WTC11 (cell line): ENCODE results near the gene RPH3AL. TPM values are rescaled to one million over a fixed set of nuclear protein-coding genes. Genes with fewer than 3 reads are reported as not detected.

ENCODE experiments used
- ATAC-seq: fragments of 200-7000 bp; cut with Tn5 transposase; 2 replicates; pipeline ENCODE4 v1.10.0; 2021; ENCODE audit warnings: mild to moderate bottlenecking, moderate library complexity
- CTCF ChIA-PET: fragments of 300-600 bp; sonication (Branson Sonifier 250); formaldehyde crosslinking; loops from one replicate; lab custom pipeline; 2021; ENCODE audit warnings: antibody characterized with exemption; lab: Charles Lee
- POLR2A ChIA-PET: fragments of 350-600 bp; sonication (Branson Sonifier 250); formaldehyde crosslinking; loops from one replicate; lab custom pipeline; 2021; ENCODE audit warnings: antibody characterized with exemption; lab: Charles Lee
- DNase-seq: peaks from one replicate; pipeline ENCODE4 v3.0.0; 2021; ENCODE audit warnings: low spot score
- H3K27ac Mint-ChIP-seq: 2 replicates; pipeline ENCODE4 v1.8.0; 2021; ENCODE audit warnings: mixed read lengths
- H3K27me3 Mint-ChIP-seq: 2 replicates; pipeline ENCODE4 v1.8.0; 2021; ENCODE audit warnings: low read depth, mild to moderate bottlenecking, moderate library complexity, mixed read lengths
- H3K36me3 Mint-ChIP-seq: 2 replicates; pipeline ENCODE4 v1.8.0; 2021; ENCODE audit warnings: mixed read lengths
- H3K4me1 Mint-ChIP-seq: 2 replicates; pipeline ENCODE4 v1.8.0; 2022; ENCODE audit warnings: mixed read lengths
- H3K4me3 Mint-ChIP-seq: 2 replicates; pipeline ENCODE4 v1.8.0; 2021; ENCODE audit warnings: mild to moderate bottlenecking, moderate library complexity, mixed read lengths
- H3K9me3 Mint-ChIP-seq: 2 replicates; pipeline ENCODE4 v1.8.0; 2021; ENCODE audit warnings: mixed read lengths
- E2F5 ChIP-seq: sonication (generic); formaldehyde crosslinking; IDR thresholded peaks from 2 replicates; pipeline ENCODE4 v1.8.1; 2022; ENCODE audit warnings: mild to moderate bottlenecking, moderate library complexity, missing genetic modification reagents
- ELF4 ChIP-seq: sonication (generic); formaldehyde crosslinking; IDR thresholded peaks from 2 replicates; pipeline ENCODE4 v1.8.1; 2022; ENCODE audit warnings: low read depth, mild to moderate bottlenecking, moderate library complexity, missing genetic modification reagents
- FOXK1 ChIP-seq: sonication (generic); formaldehyde crosslinking; IDR thresholded peaks from 2 replicates; pipeline ENCODE4 v1.8.0; 2022; ENCODE audit warnings: mild to moderate bottlenecking, moderate library complexity, missing genetic modification reagents
- FOXP1 ChIP-seq: sonication (generic); formaldehyde crosslinking; IDR thresholded peaks from 2 replicates; pipeline ENCODE4 v1.8.0; 2022; ENCODE audit warnings: missing genetic modification reagents, mild to moderate bottlenecking, moderate library complexity, borderline replicate concordance
- GRHL2 ChIP-seq: fragments of 250-450 bp; sonication (Bioruptor Pico); IDR thresholded peaks from 2 replicates; pipeline ENCODE4 v1.8.0; 2022; ENCODE audit warnings: mild to moderate bottlenecking, moderate library complexity; ENCODE audit not compliant: insufficient replicate concordance, severe bottlenecking
- GTF2I ChIP-seq: fragments of 250-450 bp; sonication (Bioruptor Pico); conservative IDR thresholded peaks from 2 replicates; pipeline ENCODE4 v1.4.0; 2021; ENCODE audit warnings: mild to moderate bottlenecking
- MXD4 ChIP-seq: fragments of 250-450 bp; sonication (Bioruptor Pico); IDR thresholded peaks from 2 replicates; pipeline ENCODE4 v1.8.0; 2021; ENCODE audit warnings: mild to moderate bottlenecking, moderate library complexity, borderline replicate concordance
- RORB ChIP-seq: fragments of 250-450 bp; sonication (Bioruptor Pico); IDR thresholded peaks from 2 replicates; pipeline ENCODE4 v1.9.0; 2021; ENCODE audit warnings: mild to moderate bottlenecking
- SMAD3 ChIP-seq: sonication (generic); formaldehyde crosslinking; IDR thresholded peaks from 2 replicates; pipeline ENCODE4 v1.8.0; 2022; ENCODE audit warnings: missing genetic modification reagents, mild to moderate bottlenecking, borderline replicate concordance
- SP1 ChIP-seq: sonication (generic); formaldehyde crosslinking; conservative IDR thresholded peaks from 2 replicates; pipeline ENCODE4 v1.8.1; 2022; ENCODE audit warnings: missing genetic modification reagents
- TCF7 ChIP-seq: sonication (generic); formaldehyde crosslinking; IDR thresholded peaks from 2 replicates; pipeline ENCODE4 v1.8.0; 2022; ENCODE audit warnings: mild to moderate bottlenecking, low read depth, missing genetic modification reagents, moderate library complexity
- TP53 ChIP-seq: sonication (generic); formaldehyde crosslinking; IDR thresholded peaks from 2 replicates; pipeline ENCODE4 v1.8.1; 2023; ENCODE audit warnings: mild to moderate bottlenecking, missing genetic modification reagents
- ZBTB43 ChIP-seq: sonication (generic); formaldehyde crosslinking; IDR thresholded peaks from 2 replicates; pipeline ENCODE4 v1.8.1; 2023; ENCODE audit warnings: mild to moderate bottlenecking, missing genetic modification reagents
- ZNF232 ChIP-seq: sonication (generic); formaldehyde crosslinking; IDR thresholded peaks from 2 replicates; pipeline ENCODE4 v1.8.0; 2022; ENCODE audit warnings: mild to moderate bottlenecking, missing genetic modification reagents
- ZNF263 ChIP-seq: sonication (generic); formaldehyde crosslinking; IDR thresholded peaks from 2 replicates; pipeline ENCODE4 v1.8.1; 2022; ENCODE audit warnings: low read depth, mild to moderate bottlenecking, moderate library complexity, missing genetic modification reagents
- ZNF317 ChIP-seq: sonication (generic); formaldehyde crosslinking; IDR thresholded peaks from 2 replicates; pipeline ENCODE4 v1.8.1; 2023; ENCODE audit warnings: low read depth, mild to moderate bottlenecking, moderate library complexity, missing genetic modification reagents, borderline replicate concordance
- ZNF512 ChIP-seq: sonication (generic); formaldehyde crosslinking; IDR thresholded peaks from 2 replicates; pipeline ENCODE4 v1.8.1; 2022; ENCODE audit warnings: missing genetic modification reagents, borderline replicate concordance
- ZNF671 ChIP-seq: fragments of 250-450 bp; sonication (Bioruptor Pico); IDR thresholded peaks from 2 replicates; pipeline ENCODE4 v1.8.0; 2021; ENCODE audit warnings: mild to moderate bottlenecking
- total RNA-seq: library from RNA; stranded (reverse); gene quantifications from 3 replicates; pipeline ENCODE4 v1.2.3, GENCODE V29; 2021
- TF ChIP-seq, protein P1 (sequence below): sonication (generic); formaldehyde crosslinking; conservative IDR thresholded peaks from 2 replicates; pipeline ENCODE4 v1.8.1; 2022; ENCODE audit warnings: mild to moderate bottlenecking, missing genetic modification reagents
- TF ChIP-seq, protein P2 (sequence below): fragments of 250-450 bp; sonication (Bioruptor Pico); IDR thresholded peaks from 2 replicates; pipeline ENCODE4 v1.8.0; 2021; ENCODE audit warnings: mild to moderate bottlenecking
- TF ChIP-seq, protein P3 (sequence below): sonication (generic); formaldehyde crosslinking; IDR thresholded peaks from 2 replicates; pipeline ENCODE4 v1.8.0; 2022; ENCODE audit warnings: mild to moderate bottlenecking, missing genetic modification reagents
- TF ChIP-seq, protein P4 (sequence below): sonication (generic); formaldehyde crosslinking; IDR thresholded peaks from 2 replicates; pipeline ENCODE4 v1.8.0; 2022; ENCODE audit warnings: mild to moderate bottlenecking, missing genetic modification reagents

The RPH3AL gene
- total RNA-seq, 1 experiment from 2014 or later: 2.0 TPM

DNA sequence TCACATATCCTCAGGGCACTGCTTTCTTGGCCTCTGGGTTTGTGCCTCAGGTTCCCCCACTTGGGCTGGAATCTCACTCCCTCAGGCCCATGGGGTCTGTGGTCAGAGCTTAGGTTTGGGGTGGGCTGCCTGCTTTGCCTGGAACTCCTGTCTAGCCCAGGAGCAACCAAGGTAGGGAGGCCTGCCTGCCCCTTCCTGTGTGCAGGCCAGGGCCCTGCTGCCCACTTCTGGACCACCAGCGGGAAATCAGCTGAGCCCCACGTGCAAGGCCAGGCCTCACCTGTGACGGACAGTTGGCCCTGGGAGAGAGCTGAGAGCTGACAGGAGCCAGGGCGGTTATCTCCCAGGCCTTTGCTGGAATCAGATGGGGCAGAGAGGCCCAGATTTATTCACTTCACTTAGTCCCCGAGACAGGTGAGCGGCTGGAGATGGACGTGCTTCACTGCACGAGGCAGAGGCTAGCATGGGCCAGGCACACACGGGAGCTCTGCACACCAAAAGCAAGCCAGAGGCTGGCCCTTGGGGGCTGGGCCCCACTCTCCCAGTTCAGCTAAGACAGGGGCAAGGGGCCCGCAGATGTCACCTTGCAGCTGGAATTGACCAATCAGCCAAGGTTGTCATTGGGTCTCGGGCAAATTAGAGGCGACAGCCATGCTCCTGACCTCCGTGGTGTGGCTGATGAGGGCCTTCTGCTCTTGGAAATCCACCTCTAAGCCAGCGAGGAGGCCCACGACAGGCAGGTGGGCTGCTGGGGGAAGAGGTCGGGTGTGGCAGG, 121.2 kb downstream of the RPH3AL start:
- H3K36me3 Mint-ChIP-seq: no peaks in the 10 kb centered on the region
- no peaks in the 10 kb centered on the region for H3K9me3 Mint-ChIP-seq
- POLR2A ChIA-PET: no interaction called here
- no peak for TF ChIP-seq SP1 (CRISPR knock-in tag)
- no peak for TF ChIP-seq ELF4
- TF ChIP-seq ZNF232 (CRISPR knock-in tag): no peak
- no peak for TF ChIP-seq SMAD3 (CRISPR knock-in tag)
- TF ChIP-seq, protein P1, sequence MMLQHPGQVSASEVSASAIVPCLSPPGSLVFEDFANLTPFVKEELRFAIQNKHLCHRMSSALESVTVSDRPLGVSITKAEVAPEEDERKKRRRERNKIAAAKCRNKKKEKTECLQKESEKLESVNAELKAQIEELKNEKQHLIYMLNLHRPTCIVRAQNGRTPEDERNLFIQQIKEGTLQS (CRISPR knock-in tag): no peak
- TF ChIP-seq GRHL2 (CRISPR knock-in tag): no peak
- no peak for ATAC-seq
- H3K4me3 Mint-ChIP-seq: no peak overlapping the region
- no peak overlapping the region for H3K27ac Mint-ChIP-seq
- CTCF ChIA-PET: no interaction called here
- H3K27me3 Mint-ChIP-seq: no peaks in the 10 kb centered on the region
- DNase-seq: peak; percentile 7
- peaks cover 19% of the 10 kb centered on the region for H3K4me1 Mint-ChIP-seq

DNA sequence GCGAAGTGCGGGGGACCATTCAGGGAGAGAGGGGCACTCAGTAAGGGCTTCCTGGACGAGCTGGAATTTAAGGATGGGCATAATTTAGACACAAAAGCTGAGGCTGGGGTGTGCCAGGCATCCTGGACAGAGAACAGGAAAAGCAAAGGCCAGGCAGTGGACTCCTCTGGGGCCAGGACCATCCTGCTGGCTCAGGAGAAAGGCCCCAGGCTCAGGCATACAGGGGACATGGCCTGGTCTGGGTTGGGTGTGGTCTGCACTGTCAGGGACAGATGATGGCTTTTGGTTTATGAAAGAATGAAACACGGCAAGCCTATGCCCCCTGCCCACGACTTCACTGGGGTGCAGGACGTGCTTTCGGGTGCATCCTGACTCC, 122.2 kb downstream of the RPH3AL start:
- Mint-ChIP-seq H3K4me1 (peaks cover 20% of the 10 kb centered on the region), H3K4me3 (no peak overlapping the region), H3K36me3 (no peaks in the 10 kb centered on the region), H3K27me3 (no peaks in the 10 kb centered on the region), H3K27ac (no peak overlapping the region), H3K9me3 (no peaks in the 10 kb centered on the region)
- no peak for ATAC-seq
- ChIA-PET CTCF (interaction anchor here (1.0 kb wide), 1 partner anchor 30 kb away, joined by 3 read pairs; no protein-coding TSS in a partner anchor), POLR2A (no interaction called here)
- no peak for TF ChIP-seq TP53 (CRISPR knock-in tag)
- no peak for TF ChIP-seq E2F5 (CRISPR knock-in tag)
- TF ChIP-seq, protein P1 (CRISPR knock-in tag): no peak
- TF ChIP-seq RORB (CRISPR knock-in tag): no peak
- DNase-seq: no peak

GRCh38 chr17:229709-230394, 122.8 kb downstream of the RPH3AL start:
- ChIA-PET POLR2A (no interaction called here), CTCF (interaction anchor here (1.0 kb wide), 1 partner anchor 30 kb away, joined by 3 read pairs; no protein-coding TSS in a partner anchor)
- TF ChIP-seq GRHL2 (CRISPR knock-in tag): no peak
- TF ChIP-seq ZBTB43 (CRISPR knock-in tag): no peak
- TF ChIP-seq MXD4 (CRISPR knock-in tag): no peak
- TF ChIP-seq ZNF263 (CRISPR knock-in tag): no peak
- TF ChIP-seq RORB (CRISPR knock-in tag): no peak
- TF ChIP-seq ZNF671 (CRISPR knock-in tag): no peak
- TF ChIP-seq ZNF512: no peak
- no peak for TF ChIP-seq FOXK1
- TF ChIP-seq TCF7 (CRISPR knock-in tag): no peak
- TF ChIP-seq ZNF317: no peak
- TF ChIP-seq, protein P2, sequence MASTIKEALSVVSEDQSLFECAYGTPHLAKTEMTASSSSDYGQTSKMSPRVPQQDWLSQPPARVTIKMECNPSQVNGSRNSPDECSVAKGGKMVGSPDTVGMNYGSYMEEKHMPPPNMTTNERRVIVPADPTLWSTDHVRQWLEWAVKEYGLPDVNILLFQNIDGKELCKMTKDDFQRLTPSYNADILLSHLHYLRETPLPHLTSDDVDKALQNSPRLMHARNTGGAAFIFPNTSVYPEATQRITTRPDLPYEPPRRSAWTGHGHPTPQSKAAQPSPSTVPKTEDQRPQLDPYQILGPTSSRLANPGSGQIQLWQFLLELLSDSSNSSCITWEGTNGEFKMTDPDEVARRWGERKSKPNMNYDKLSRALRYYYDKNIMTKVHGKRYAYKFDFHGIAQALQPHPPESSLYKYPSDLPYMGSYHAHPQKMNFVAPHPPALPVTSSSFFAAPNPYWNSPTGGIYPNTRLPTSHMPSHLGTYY (CRISPR knock-in tag): no peak
- no peak for TF ChIP-seq FOXP1 (CRISPR knock-in tag)
- TF ChIP-seq, protein P3, sequence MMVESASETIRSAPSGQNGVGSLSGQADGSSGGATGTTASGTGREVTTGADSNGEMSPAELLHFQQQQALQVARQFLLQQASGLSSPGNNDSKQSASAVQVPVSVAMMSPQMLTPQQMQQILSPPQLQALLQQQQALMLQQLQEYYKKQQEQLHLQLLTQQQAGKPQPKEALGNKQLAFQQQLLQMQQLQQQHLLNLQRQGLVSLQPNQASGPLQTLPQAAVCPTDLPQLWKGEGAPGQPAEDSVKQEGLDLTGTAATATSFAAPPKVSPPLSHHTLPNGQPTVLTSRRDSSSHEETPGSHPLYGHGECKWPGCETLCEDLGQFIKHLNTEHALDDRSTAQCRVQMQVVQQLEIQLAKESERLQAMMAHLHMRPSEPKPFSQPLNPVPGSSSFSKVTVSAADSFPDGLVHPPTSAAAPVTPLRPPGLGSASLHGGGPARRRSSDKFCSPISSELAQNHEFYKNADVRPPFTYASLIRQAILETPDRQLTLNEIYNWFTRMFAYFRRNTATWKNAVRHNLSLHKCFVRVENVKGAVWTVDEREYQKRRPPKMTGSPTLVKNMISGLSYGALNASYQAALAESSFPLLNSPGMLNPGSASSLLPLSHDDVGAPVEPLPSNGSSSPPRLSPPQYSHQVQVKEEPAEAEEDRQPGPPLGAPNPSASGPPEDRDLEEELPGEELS (CRISPR knock-in tag): no peak
- TF ChIP-seq, protein P4, sequence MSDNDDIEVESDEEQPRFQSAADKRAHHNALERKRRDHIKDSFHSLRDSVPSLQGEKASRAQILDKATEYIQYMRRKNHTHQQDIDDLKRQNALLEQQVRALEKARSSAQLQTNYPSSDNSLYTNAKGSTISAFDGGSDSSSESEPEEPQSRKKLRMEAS: no peak
- no peak for TF ChIP-seq GTF2I
- peaks cover 19% of the 10 kb centered on the region for H3K4me1 Mint-ChIP-seq
- ATAC-seq (no peak), DNase-seq (peak; percentile 6)
- no peak overlapping the region for H3K27ac Mint-ChIP-seq
- no peaks in the 10 kb centered on the region for H3K36me3 Mint-ChIP-seq
- no peaks in the 10 kb centered on the region for H3K27me3 Mint-ChIP-seq
- H3K4me3 Mint-ChIP-seq: no peak overlapping the region
- H3K9me3 Mint-ChIP-seq: no peaks in the 10 kb centered on the region
